Right lobe of liver (tissue), 6 donors: Measurements from ENCODE around the gene DEPDC5. TPM values are rescaled to one million over a fixed set of nuclear protein-coding genes. Genes with fewer than 3 reads are reported as not detected.

Experiments
- ATAC-seq, 4 donors: fragments of 200-7000 bp; cut with Tn5 transposase; one replicate each; pipeline ENCODE4 v1.9.1; 2020; ENCODE audit warnings: mild to moderate bottlenecking in 4 of 4, moderate library complexity in 4 of 4
- DNase-seq, 3 donors: peaks; one replicate each; pipeline ENCODE4 v3.0.0-alpha.2; 2020
- H3K27ac ChIP-seq, 3 donors: fragments of 200-600 bp; one replicate each; pipeline ENCODE4 v1.8.0; 2022
- H3K27me3 ChIP-seq, 2 donors: fragments of 200-600 bp; one replicate each; pipeline ENCODE4 v1.8.0; 2022
- H3K36me3 ChIP-seq, 4 donors: fragments of 200-600 bp; sonication (generic) in 1 of 4; one replicate each; pipeline versions ENCODE4 v1.5.1 to v1.8.0; 2017 to 2022; ENCODE audit warnings: control low read depth in 1 of 4
- H3K4me1 ChIP-seq, 4 donors: fragments of 200-600 bp; sonication (generic) in 1 of 4; one replicate each; pipeline versions ENCODE4 v1.5.1 to v1.8.0; 2017 to 2022; ENCODE audit warnings: control low read depth in 1 of 4
- H3K4me3 ChIP-seq, 3 donors: fragments of 200-600 bp; one replicate each; pipeline ENCODE4 v1.8.0; 2022
- H3K9me3 ChIP-seq, 4 donors: fragments of 200-600 bp; sonication (generic) in 1 of 4; one replicate each; pipeline versions ENCODE4 v1.5.1 to v1.8.0; 2017 to 2022; ENCODE audit warnings: control low read depth in 1 of 4
- POLR2A ChIP-seq: fragments of 450-650 bp; IDR thresholded peaks from one replicate; pipeline ENCODE4 v1.6.1; 2017; ENCODE audit warnings: antibody characterized with exemption, mild to moderate bottlenecking
- WGBS: methylation state at CpG from one replicate; pipeline ENCODE4 v1.1.6; 2018; ENCODE audit warnings: low coverage, low lambda C conversion rate; ENCODE audit not compliant: insufficient coverage; ENCODE audit errors: missing lambda C conversion rate; 5-methylcytosine and 5-hydroxymethylcytosine counted together
- intact Hi-C, 2 donors: fragments of 100-400 bp; cut with DNase I; formaldehyde crosslinking; loops; one replicate each; pipeline versions ENCODE4 v1.11.2 to v1.14.1; 2022
- total RNA-seq, 6 experiments: library from RNA; depleted of rRNA in 2 of 6; stranded (reverse); fragments of >200 nt in 2 of 6; fragmentation: NEBNext Ultra II Directional in 3 of 6; extraction: Animal tissue kit (Norgen Biotek cat#: 25700) in 3 of 6; gene quantifications; one replicate each; pipeline versions ENCODE4 v1.1.0 to v1.2.4, GENCODE V29; 2016 to 2023
- TF ChIP-seq, protein P1 (sequence below), 4 donors: fragments of 200-600 bp in 3 of 4; fragments of 450-650 bp in 1 of 4; IDR thresholded peaks; one replicate each; pipeline versions ENCODE4 v1.5.1 to v1.8.0; 2016 to 2022; ENCODE audit warnings: antibody characterized with exemption in 4 of 4, mild to moderate bottlenecking in 2 of 4
- donor health status: DM: no; HTN: yes; CAD: no.
- donor health status: DM: no; HTN: no; CAD: no.
- donor health status: DM: no; HTN: no; CAD: no.
- donor health status: DM: no; HTN: yes; CAD: no.
- donor health status: DM: no; HTN: yes; CAD: no.

The DEPDC5 gene
- total RNA-seq, 6 experiments from 2014 or later: 9.1 to 22.9 (median 14.6) TPM

DNA sequence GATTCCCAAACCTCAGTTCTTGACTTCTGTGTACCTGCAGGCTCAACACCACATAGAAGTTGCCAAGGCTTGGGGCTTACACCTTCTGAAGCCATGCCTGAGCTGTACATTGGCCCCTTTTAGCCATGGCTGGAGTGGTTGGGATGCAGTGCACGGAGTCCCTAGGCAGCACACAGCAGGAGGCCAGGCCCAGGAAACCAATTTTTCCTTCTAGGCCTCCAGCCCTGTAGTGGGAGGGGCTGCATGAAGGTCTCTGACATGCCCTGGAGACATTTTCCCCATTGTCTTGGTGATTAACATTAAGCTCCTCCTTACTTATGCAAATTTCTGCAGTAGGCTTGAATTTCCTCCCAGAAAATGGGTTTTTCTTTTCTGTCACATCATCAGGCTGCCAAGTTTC is 94.6 kb downstream of the DEPDC5 start:
- H3K4me1 ChIP-seq: peaks cover 0 to 5% (median 0%) of the 10 kb centered on the region in 4 donors
- TF ChIP-seq, protein P1, sequence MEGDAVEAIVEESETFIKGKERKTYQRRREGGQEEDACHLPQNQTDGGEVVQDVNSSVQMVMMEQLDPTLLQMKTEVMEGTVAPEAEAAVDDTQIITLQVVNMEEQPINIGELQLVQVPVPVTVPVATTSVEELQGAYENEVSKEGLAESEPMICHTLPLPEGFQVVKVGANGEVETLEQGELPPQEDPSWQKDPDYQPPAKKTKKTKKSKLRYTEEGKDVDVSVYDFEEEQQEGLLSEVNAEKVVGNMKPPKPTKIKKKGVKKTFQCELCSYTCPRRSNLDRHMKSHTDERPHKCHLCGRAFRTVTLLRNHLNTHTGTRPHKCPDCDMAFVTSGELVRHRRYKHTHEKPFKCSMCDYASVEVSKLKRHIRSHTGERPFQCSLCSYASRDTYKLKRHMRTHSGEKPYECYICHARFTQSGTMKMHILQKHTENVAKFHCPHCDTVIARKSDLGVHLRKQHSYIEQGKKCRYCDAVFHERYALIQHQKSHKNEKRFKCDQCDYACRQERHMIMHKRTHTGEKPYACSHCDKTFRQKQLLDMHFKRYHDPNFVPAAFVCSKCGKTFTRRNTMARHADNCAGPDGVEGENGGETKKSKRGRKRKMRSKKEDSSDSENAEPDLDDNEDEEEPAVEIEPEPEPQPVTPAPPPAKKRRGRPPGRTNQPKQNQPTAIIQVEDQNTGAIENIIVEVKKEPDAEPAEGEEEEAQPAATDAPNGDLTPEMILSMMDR (IDR thresholded peaks at IDR 0.05): no peak
- no peak for TF ChIP-seq POLR2A
- DNase-seq: no peak
- no peak for ATAC-seq
- no CpG with 5 or more reads among the region's 1 CpG for WGBS
- H3K27ac ChIP-seq: no peak overlapping the region
- intact Hi-C loops: no loop called here
- no peaks in the 10 kb centered on the region for H3K27me3 ChIP-seq
- H3K36me3 ChIP-seq: peaks cover 4 to 84% (median 30%) of the 10 kb centered on the region in 4 donors
- no peak overlapping the region for H3K4me3 ChIP-seq
- H3K9me3 ChIP-seq: no peaks in the 10 kb centered on the region

DNA sequence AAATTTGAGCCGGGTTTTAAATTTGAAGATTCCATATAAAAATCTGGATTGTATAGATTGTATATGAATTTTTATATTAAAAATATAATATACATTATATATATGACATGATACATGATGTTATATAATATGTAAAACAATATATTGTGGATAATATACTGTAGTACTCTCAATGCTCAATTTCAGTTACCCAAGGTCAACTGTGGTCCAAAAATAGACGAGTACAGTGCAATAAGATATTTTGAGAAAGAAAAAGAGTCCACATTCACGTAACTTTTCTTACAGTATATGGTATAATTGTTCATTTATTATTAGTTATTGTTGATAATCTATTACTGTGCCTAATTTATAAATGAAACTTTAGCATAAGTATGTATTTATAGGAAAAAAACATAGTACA is 96.3 kb downstream of the DEPDC5 start:
- no peak overlapping the region for H3K27ac ChIP-seq
- peaks cover 4 to 68% (median 23%) of the 10 kb centered on the region in 4 donors for H3K36me3 ChIP-seq
- no peak for TF ChIP-seq POLR2A
- TF ChIP-seq, protein P1 (IDR thresholded peaks at IDR 0.05): no peak
- intact Hi-C loops: no loop called here
- peaks cover 0 to 5% (median 0%) of the 10 kb centered on the region in 4 donors for H3K4me1 ChIP-seq
- 89% methylated on average over 3 of the region's 3 CpGs for WGBS
- DNase-seq (no peak), ATAC-seq (no peak)
- no peak overlapping the region for H3K4me3 ChIP-seq
- no peaks in the 10 kb centered on the region for H3K9me3 ChIP-seq
- H3K27me3 ChIP-seq: no peaks in the 10 kb centered on the region

DNA sequence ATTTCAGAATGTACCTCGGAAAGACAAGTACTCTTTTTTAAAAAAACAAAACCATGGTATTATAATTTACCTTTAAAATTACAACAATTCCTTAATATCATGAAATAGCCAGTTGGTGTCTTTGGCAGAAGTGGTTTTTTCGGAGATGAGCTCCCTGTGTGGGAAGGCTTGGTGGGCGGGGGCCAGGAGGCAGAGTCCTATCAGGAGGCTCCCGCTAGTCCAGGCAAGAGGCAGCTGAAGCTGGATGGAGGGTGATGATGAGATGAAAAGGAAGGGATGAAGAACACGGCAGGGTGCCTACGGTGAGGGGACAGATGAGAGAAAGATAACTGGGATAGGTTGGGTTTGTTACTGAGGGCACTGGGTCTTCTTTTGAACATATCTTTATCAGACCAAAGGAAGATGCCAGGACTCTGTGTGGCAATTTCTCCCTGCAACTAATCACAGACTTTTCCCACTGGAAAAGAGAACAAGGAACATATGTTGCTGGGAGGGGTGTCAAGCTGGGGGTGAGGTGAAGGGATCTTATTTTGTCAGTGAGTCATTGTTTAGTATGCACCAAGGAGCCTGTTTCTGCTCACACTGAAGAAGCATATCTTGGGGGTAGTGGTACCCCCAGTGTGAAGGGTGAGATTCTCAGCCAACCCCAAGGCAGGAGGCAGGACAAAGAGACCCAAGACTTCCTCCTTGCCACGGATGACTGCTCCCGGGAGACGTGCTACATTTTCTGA is 99.0 kb downstream of the DEPDC5 start:
- TF ChIP-seq POLR2A: no peak
- TF ChIP-seq, protein P1 (IDR thresholded peaks at IDR 0.05): no peak
- 96% methylated on average over 9 of the region's 9 CpGs for WGBS
- no peak for ATAC-seq
- no peak for DNase-seq
- H3K27ac ChIP-seq: no peak overlapping the region
- H3K27me3 ChIP-seq: no peaks in the 10 kb centered on the region
- H3K4me1 ChIP-seq: no peaks in the 10 kb centered on the region
- H3K9me3 ChIP-seq: no peaks in the 10 kb centered on the region
- H3K36me3 ChIP-seq: peaks cover 2 to 53% (median 17%) of the 10 kb centered on the region in 4 donors
- H3K4me3 ChIP-seq: no peak overlapping the region
- intact Hi-C loops: no loop called here

DNA sequence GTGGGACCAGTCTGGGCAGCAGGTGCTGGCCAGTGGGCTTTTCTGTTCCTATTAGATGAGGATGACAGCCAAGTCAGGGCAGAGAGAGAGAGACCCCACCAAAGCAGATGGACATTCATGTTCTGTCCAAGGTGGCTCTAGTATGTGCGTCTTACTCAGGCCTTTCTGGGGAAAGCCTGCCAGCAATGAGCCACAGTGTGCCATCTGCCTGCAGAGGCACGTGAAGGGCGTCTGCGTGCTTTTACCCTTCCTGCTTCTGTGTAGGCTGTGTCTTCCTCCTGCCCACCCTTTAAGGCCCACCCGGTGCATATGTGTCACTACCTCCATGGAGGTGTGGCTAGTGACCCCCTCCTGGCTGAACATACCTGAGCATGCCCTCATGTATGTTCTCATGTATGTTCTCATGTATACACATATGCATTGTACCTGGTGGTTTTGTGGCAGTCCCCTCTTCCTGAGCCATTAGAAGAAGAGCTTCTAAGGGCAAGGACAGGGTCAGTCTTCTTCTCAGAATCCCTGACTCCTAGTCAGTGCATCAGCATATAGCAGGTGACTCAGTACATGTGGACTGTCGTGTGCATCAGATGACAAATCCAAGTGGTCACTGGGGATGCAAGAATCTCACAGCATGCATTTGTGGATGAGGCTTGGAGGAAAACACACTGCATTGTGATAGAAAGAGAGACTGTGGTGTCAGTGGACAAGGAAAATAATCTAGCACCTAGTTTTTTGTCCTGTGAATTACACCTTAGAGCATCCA is 100.1 kb downstream of the DEPDC5 start:
- 86% methylated on average over 2 of the region's 6 CpGs for WGBS

More for the DNA sequence above, 100.1 kb downstream of the DEPDC5 start:
- H3K36me3 ChIP-seq: peaks cover 0 to 47% (median 12%) of the 10 kb centered on the region in 4 donors
- no peak overlapping the region for H3K27ac ChIP-seq
- H3K27me3 ChIP-seq: no peaks in the 10 kb centered on the region
- no peak overlapping the region for H3K4me3 ChIP-seq
- DNase-seq: no peak
- intact Hi-C loops: no loop called here
- H3K4me1 ChIP-seq: no peaks in the 10 kb centered on the region
- TF ChIP-seq POLR2A: no peak
- TF ChIP-seq, protein P1 (IDR thresholded peaks at IDR 0.05): no peak
- H3K9me3 ChIP-seq: no peaks in the 10 kb centered on the region
- ATAC-seq: no peak
